ENCODE measurements around the gene ATXN7L1.

The ATXN7L1 gene

DNA sequence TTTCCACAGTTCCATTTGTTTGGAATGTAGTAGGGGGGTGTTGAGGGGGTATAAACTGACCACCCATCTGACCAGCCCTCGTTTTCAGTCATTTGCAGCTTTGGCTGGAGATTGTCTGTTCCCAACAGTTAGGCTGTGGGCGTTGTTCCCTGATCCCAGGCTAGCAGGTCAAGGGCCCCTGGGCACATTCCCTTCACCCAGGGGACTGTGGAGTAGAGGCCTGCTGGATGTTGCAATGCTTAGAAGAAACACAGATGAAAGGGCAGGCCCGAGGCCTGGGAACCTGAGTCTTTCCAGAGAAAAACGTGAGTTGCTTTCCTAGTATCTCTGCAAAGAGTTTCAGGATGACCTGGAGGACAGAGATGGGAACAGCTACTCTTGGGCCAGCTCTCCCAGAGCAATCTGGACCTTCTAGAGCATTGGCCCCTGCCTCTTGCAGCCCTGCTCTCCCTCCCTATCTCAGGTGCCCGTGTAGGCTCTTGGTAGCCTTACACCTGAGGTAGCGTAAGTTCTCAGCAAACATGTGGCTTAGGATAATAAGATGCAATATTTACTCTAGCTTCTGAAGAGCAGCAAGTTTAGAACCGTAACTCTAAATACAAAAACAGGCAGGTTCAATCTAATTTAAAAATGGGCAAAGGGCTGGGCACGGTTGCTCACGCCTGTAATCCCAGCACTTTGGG, 195.8 kb downstream of the ATXN7L1 start:
- TF ChIP-seq SUZ12 (IDR thresholded peaks at IDR 0.05) (no peak), BHLHE40 (IDR thresholded peaks at IDR 0.05; ENCODE audit: borderline replicate concordance) (no peak), SP1 (IDR thresholded peaks at IDR 0.05) (no peak), ZNF384 (IDR thresholded peaks at IDR 0.05) (no peak), FOXK2 (IDR thresholded peaks at IDR 0.05) (no peak), NFRKB (IDR thresholded peaks at IDR 0.05) (no peak), FOXA1 (IDR thresholded peaks at IDR 0.05) (no peak), ELF4 (IDR thresholded peaks at IDR 0.05) (no peak), L3MBTL2 (conservative IDR thresholded peaks at IDR 0.05) (no peak), ARNT (IDR thresholded peaks at IDR 0.05) (no peak), HDGF (IDR thresholded peaks at IDR 0.05; ENCODE audit: borderline replicate concordance) (no peak), FOXM1 (IDR thresholded peaks at IDR 0.05; ENCODE audit: borderline replicate concordance) (no peak), LEF1 (IDR thresholded peaks at IDR 0.05; ENCODE audit: borderline replicate concordance) (no peak), TARDBP (IDR thresholded peaks at IDR 0.05) (no peak), CTBP1 (IDR thresholded peaks at IDR 0.05; ENCODE audit: borderline replicate concordance) (no peak)
- TF ChIP-seq, protein P1, sequence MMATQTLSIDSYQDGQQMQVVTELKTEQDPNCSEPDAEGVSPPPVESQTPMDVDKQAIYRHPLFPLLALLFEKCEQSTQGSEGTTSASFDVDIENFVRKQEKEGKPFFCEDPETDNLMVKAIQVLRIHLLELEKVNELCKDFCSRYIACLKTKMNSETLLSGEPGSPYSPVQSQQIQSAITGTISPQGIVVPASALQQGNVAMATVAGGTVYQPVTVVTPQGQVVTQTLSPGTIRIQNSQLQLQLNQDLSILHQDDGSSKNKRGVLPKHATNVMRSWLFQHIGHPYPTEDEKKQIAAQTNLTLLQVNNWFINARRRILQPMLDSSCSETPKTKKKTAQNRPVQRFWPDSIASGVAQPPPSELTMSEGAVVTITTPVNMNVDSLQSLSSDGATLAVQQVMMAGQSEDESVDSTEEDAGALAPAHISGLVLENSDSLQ (IDR thresholded peaks at IDR 0.05), result no peak
- ChIA-PET POLR2A (no interaction called here), CTCF (no interaction called here)
- DNase-seq (ENCODE audit: extremely low spot score), result no peak

DNA sequence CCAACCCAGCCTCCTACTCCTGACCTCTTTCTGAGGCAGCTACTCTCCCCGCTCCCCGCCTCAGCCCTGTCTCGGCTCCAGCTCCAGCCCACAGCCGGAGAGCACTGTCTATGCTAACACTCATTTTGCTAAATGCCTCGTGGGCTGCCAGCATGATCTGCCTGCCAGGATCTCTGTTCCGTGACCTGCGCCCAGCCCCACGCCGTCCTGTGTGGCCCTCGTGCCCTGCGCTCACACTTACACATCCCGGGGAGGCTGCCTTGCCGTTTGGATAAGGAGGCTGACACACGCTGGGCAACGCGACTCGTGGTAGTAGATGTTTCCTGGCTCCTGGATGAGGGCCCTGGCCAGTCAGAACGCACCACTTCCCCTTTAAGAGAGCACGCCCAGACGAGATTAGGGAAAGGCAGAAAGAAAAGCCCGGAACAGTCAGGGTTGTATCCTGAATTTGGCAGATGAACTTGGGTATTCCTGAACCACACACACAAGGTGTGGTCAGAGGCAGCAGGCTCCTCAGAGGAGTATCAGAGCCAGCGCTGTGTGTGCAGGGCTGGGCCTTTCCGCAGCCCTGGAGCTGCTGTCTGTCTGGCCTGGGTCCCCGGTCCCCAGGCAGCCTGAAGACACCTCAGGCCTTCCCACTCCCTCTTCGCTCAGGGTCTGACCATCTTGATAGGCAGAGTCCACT, 197.4 kb downstream of the ATXN7L1 start:
- ChIA-PET POLR2A (no interaction called here), CTCF (no interaction called here)
- TF ChIP-seq L3MBTL2 (conservative IDR thresholded peaks at IDR 0.05), result no peak
- TF ChIP-seq NFRKB (IDR thresholded peaks at IDR 0.05), result no peak
- TF ChIP-seq CTBP1 (IDR thresholded peaks at IDR 0.05; ENCODE audit: borderline replicate concordance), result no peak
- TF ChIP-seq ZNF384 (IDR thresholded peaks at IDR 0.05), result no peak
- no peak for TF ChIP-seq SP1 (IDR thresholded peaks at IDR 0.05)
- TF ChIP-seq BHLHE40 (IDR thresholded peaks at IDR 0.05; ENCODE audit: borderline replicate concordance), result no peak
- TF ChIP-seq ARNT (IDR thresholded peaks at IDR 0.05), result no peak
- no peak for TF ChIP-seq FOXK2 (IDR thresholded peaks at IDR 0.05)
- TF ChIP-seq, protein P1 (IDR thresholded peaks at IDR 0.05), result no peak
- no peak for TF ChIP-seq TARDBP (IDR thresholded peaks at IDR 0.05)
- no peak for TF ChIP-seq SUZ12 (IDR thresholded peaks at IDR 0.05)
- TF ChIP-seq FOXM1 (IDR thresholded peaks at IDR 0.05; ENCODE audit: borderline replicate concordance), result no peak
- TF ChIP-seq LEF1 (IDR thresholded peaks at IDR 0.05; ENCODE audit: borderline replicate concordance), result no peak
- TF ChIP-seq HDGF (IDR thresholded peaks at IDR 0.05; ENCODE audit: borderline replicate concordance), result no peak
- no peak for DNase-seq (ENCODE audit: extremely low spot score)

DNA sequence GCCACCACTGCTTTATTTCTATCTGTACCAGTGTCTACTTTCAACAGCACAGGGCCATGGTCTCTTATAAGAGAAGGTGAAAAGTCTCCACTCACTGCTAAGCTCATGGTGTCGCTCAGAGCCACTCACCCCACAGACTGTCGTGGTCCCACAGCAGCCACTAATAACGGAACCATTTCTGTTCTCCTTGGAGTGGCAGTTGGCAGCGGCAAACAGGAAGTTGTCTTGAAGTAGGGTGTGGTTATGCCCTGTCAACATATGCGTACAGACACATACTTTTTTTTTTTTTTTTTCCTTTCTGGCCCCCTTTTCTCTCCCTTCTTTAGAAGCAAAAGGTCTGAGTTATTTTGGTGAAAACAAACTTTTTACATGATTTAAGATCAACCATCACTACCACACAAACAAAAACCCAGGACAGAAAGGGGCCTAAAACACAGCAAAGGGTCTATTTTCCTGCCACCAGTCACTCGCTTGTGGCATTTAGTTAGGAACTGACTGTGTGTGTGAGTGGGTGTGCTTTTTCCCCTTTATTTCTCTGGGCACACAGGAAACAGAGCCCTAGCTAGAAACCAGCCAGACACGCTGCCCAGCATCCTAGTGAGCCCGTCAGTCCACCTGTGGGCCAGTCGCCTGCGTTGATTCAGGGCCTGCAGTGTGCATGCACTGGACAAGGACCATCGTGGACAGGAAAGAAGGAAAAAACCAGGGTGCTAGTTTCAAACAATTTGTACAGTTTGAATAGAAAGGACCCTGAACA, 198.4 kb downstream of the ATXN7L1 start:
- TF ChIP-seq SP1 (IDR thresholded peaks at IDR 0.05), result no peak
- no peak for TF ChIP-seq FOXK2 (IDR thresholded peaks at IDR 0.05)
- TF ChIP-seq TARDBP (IDR thresholded peaks at IDR 0.05), result no peak
- no peak for TF ChIP-seq ZNF384 (IDR thresholded peaks at IDR 0.05)
- no peak for TF ChIP-seq FOXA1 (IDR thresholded peaks at IDR 0.05)
- TF ChIP-seq FOXM1 (IDR thresholded peaks at IDR 0.05; ENCODE audit: borderline replicate concordance), result no peak
- no peak for TF ChIP-seq SUZ12 (IDR thresholded peaks at IDR 0.05)
- TF ChIP-seq CTBP1 (IDR thresholded peaks at IDR 0.05; ENCODE audit: borderline replicate concordance), result no peak
- TF ChIP-seq L3MBTL2 (conservative IDR thresholded peaks at IDR 0.05), result no peak
- TF ChIP-seq HDGF (IDR thresholded peaks at IDR 0.05; ENCODE audit: borderline replicate concordance), result no peak
- no peak for TF ChIP-seq ELF4 (IDR thresholded peaks at IDR 0.05)
- TF ChIP-seq BHLHE40 (IDR thresholded peaks at IDR 0.05; ENCODE audit: borderline replicate concordance), result no peak
- ChIA-PET POLR2A (no interaction called here), CTCF (no interaction called here)
- no peak for DNase-seq (ENCODE audit: extremely low spot score)

DNA sequence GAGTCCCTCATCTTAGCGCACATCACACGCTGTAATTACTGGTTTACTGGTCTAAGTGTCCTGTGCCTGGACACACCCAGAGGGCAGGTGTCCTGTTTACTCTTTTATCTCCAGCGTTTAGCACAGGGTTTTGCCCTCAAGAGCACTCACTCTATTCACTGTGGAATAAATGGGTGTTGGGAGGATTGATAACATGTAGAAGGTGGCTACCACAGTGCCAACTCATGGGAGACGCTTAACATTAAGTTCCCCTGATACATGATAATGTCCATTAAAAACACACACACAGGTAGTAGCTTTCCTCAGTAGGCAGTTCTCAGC, 199.0 kb downstream of the ATXN7L1 start:
- POLR2A ChIA-PET, result no interaction called here

More for the DNA sequence above, 199.0 kb downstream of the ATXN7L1 start:
- CTCF ChIA-PET, result interaction anchor here (0.9 kb wide), 1 partner anchor 21 kb away, joined by 5 read pairs; no protein-coding TSS in a partner anchor
- no peak for DNase-seq (ENCODE audit: extremely low spot score)
- TF ChIP-seq NFRKB (IDR thresholded peaks at IDR 0.05) (no peak), ARNT (IDR thresholded peaks at IDR 0.05) (no peak), FOXA1 (IDR thresholded peaks at IDR 0.05) (no peak), LEF1 (IDR thresholded peaks at IDR 0.05; ENCODE audit: borderline replicate concordance) (no peak), ZNF384 (IDR thresholded peaks at IDR 0.05) (no peak), BHLHE40 (IDR thresholded peaks at IDR 0.05; ENCODE audit: borderline replicate concordance) (no peak), ELF4 (IDR thresholded peaks at IDR 0.05) (no peak), SUZ12 (IDR thresholded peaks at IDR 0.05) (no peak), TARDBP (IDR thresholded peaks at IDR 0.05) (no peak), SP1 (IDR thresholded peaks at IDR 0.05) (no peak), L3MBTL2 (conservative IDR thresholded peaks at IDR 0.05) (no peak), FOXM1 (IDR thresholded peaks at IDR 0.05; ENCODE audit: borderline replicate concordance) (no peak), CTBP1 (IDR thresholded peaks at IDR 0.05; ENCODE audit: borderline replicate concordance) (no peak), FOXK2 (IDR thresholded peaks at IDR 0.05) (no peak), HDGF (IDR thresholded peaks at IDR 0.05; ENCODE audit: borderline replicate concordance) (no peak)
- TF ChIP-seq, protein P1 (IDR thresholded peaks at IDR 0.05), result no peak

All from HEK293T (cell line).